HUES6 (cell line): ENCODE data around the gene TBK1.
"Not testable (repeated sequence)": the region's sequence is repeated elsewhere in the genome, so short reads cannot be mapped to it uniquely, and the experiment has no call there.

Source experiments
- H3K27ac ChIP-seq: 2 replicates; pipeline ENCODE4 v1.7.0; 2013; ENCODE audit warnings: low read depth, mild to moderate bottlenecking, low read length, inconsistent platforms
- H3K27me3 ChIP-seq: 2 replicates; pipeline ENCODE4 v1.6.1; 2013; ENCODE audit warnings: low read length; ENCODE audit not compliant: control insufficient read depth, insufficient read depth
- H3K36me3 ChIP-seq: 2 replicates; pipeline ENCODE4 v1.6.1; 2013; ENCODE audit warnings: low read length; ENCODE audit not compliant: control insufficient read depth, insufficient read depth
- H3K4me1 ChIP-seq: 2 replicates; pipeline ENCODE4 v1.6.1; 2013; ENCODE audit warnings: low read length; ENCODE audit not compliant: control insufficient read depth, insufficient read depth
- H3K4me3 ChIP-seq: 2 replicates; pipeline ENCODE4 v1.5.1; 2013; ENCODE audit warnings: low read depth, low read length
- H3K9ac ChIP-seq: one replicate; pipeline ENCODE4 v1.6.1; 2013; ENCODE audit warnings: mild to moderate bottlenecking, low read length
- H3K9me3 ChIP-seq: 2 replicates; pipeline ENCODE4 v1.6.1; 2013; ENCODE audit warnings: low read depth, low read length; ENCODE audit not compliant: control insufficient read depth, insufficient read depth

TBK1 gene

DNA sequence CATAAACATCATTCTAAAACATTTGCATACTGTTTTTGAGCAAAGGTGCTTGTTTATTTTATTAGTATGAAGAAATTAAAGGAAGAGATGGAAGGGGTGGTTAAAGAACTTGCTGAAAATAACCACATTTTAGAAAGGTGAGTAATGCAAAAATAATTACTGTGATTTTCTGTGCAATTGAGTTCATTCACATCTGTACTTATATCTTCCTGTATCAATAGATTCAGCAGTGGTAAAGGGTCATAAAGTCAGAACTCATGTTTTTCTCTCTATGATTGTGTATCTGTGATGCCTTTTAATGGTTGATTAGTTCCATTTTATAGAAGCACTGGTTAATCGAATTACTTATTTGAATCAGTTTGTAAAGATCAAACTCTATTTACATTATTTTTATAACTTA is 46.0 kb downstream of the TBK1 start:
- no peaks in the 10 kb centered on the region for H3K27me3 ChIP-seq
- no peak overlapping the region for H3K4me3 ChIP-seq
- peaks cover 73% of the 10 kb centered on the region for H3K36me3 ChIP-seq
- H3K9me3 ChIP-seq: no peaks in the 10 kb centered on the region
- no peak overlapping the region for H3K27ac ChIP-seq
- no peak overlapping the region for H3K9ac ChIP-seq
- no peaks in the 10 kb centered on the region for H3K4me1 ChIP-seq

DNA sequence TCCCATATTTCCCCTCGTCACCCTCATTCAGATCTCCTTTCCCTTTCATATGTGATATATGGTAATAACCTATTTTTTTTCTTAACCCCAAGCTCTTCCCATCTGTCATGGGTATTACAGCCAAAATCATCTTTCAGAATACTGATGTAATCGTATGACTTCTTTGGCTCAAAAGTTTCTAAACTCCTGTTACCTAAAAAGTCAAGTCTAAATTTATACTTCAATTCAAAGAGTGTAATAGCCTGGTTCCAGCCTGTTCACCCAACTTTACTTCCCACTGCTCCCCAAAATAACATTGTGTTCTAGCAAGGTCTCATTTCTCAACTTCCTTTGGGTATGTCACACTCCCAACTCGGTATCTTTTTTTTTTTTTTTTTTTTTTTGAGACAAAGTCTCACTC is 48.5 kb downstream of the TBK1 start:
- no peaks in the 10 kb centered on the region for H3K9me3 ChIP-seq

DNA sequence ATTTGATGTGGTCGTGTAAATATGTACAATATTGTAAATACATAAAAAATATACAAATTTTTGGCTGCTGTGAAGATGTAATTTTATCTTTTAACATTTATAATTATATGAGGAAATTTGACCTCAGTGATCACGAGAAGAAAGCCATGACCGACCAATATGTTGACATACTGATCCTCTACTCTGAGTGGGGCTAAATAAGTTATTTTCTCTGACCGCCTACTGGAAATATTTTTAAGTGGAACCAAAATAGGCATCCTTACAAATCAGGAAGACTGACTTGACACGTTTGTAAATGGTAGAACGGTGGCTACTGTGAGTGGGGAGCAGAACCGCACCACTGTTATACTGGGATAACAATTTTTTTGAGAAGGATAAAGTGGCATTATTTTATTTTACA is 49.6 kb downstream of the TBK1 start:
- Histone ChIP-seq H3K27ac (no peak overlapping the region), H3K36me3 (peaks cover 41% of the 10 kb centered on the region), H3K4me3 (no peak overlapping the region), H3K27me3 (no peaks in the 10 kb centered on the region), H3K9me3 (no peaks in the 10 kb centered on the region), H3K4me1 (no peaks in the 10 kb centered on the region), H3K9ac (no peak overlapping the region)

More for the DNA sequence above, 48.5 kb downstream of the TBK1 start:
- H3K27me3 ChIP-seq: no peaks in the 10 kb centered on the region
- no peak overlapping the region for H3K9ac ChIP-seq
- H3K4me1 ChIP-seq: no peaks in the 10 kb centered on the region
- no peak overlapping the region for H3K4me3 ChIP-seq
- no peak overlapping the region for H3K27ac ChIP-seq
- H3K36me3 ChIP-seq: peaks cover 52% of the 10 kb centered on the region

DNA sequence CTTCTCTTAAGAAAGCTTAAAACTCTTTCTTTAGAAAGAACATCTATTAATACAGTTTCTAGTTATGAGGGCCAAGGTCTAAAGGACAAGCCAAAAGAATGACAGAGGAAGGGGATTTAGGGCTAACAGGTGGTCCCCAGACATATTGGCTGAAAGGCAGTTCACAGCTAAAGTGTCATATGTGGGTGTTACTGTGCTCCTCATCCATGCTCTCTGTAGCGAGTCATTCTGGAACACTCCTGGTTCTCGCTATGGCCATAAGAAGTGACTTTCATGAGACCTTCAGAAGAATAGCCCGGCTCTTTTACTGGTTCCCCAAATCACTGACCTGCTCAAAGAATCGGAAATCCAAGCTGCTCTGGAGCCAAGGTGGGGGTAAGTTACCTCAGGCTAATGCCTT is 55.0 kb downstream of the TBK1 start:
- H3K27me3 ChIP-seq: no peaks in the 10 kb centered on the region
- H3K4me1 ChIP-seq: no peaks in the 10 kb centered on the region
- H3K9me3 ChIP-seq: no peaks in the 10 kb centered on the region
- no peak overlapping the region for H3K4me3 ChIP-seq
- H3K36me3 ChIP-seq: no peaks in the 10 kb centered on the region
- no peak overlapping the region for H3K27ac ChIP-seq
- H3K9ac ChIP-seq: no peak overlapping the region

GRCh38 chr12:64510667-64511066 is 58.7 kb downstream of the TBK1 start:
- Histone ChIP-seq H3K4me1 (no peaks in the 10 kb centered on the region), H3K27ac (no peak overlapping the region)

DNA sequence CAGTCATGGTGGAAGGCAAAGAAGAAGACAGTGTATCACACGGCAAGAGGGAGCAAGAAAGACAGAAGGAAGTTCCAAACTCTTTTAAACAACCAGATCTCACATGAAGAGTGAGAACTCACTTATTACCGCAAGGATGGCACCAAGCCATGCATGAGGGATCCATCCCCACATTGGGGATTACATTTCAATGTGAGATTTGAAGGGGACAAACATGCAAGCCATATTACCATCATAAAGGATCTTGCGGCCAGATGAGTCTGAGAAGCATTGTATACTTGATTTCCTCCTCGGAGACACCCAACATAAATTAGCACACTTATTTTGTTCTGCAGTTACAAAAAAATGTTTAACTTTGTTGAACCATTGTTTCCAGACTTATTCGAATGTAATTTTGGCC is 66.5 kb downstream of the TBK1 start:
- Histone ChIP-seq H3K9me3 (no peaks in the 10 kb centered on the region), H3K27ac (no peak overlapping the region)

More at GRCh38 chr12:64510667-64511066, 58.7 kb downstream of the TBK1 start:
- Histone ChIP-seq H3K9ac (no peak overlapping the region), H3K9me3 (no peaks in the 10 kb centered on the region), H3K4me3 (no peak overlapping the region), H3K27me3 (no peaks in the 10 kb centered on the region), H3K36me3 (no peaks in the 10 kb centered on the region)

DNA sequence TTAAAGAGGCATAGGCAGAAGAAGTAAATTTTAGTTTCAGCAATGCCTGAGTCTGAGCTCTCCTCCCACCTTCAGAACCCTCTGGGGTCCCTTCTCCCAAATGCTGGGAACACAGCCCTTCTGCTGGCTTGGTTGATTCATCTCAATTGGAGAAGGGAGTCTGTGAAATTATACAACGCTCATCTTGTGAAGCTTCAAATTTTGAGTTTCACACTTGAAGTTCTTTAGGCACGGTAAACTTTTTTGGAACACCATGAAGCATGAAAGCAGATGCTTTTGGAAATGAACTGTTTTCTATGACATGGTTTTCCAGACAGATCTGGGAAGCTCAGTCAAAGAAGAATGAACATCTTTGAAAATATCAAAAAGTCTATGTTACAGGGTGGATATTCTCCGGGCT is 69.9 kb downstream of the TBK1 start:
- H3K36me3 ChIP-seq: no peaks in the 10 kb centered on the region
- H3K27me3 ChIP-seq: no peaks in the 10 kb centered on the region
- 0 out of 2 replicates have a peak overlapping the region, but pooled peaks have one; percentile 72 for H3K27ac ChIP-seq
- no peak overlapping the region for H3K4me3 ChIP-seq
- peaks cover 11% of the 10 kb centered on the region for H3K4me1 ChIP-seq
- no peaks in the 10 kb centered on the region for H3K9me3 ChIP-seq
- no peak overlapping the region for H3K9ac ChIP-seq

More for the DNA sequence above, 66.5 kb downstream of the TBK1 start:
- Histone ChIP-seq H3K4me1 (peaks cover 11% of the 10 kb centered on the region), H3K27me3 (no peaks in the 10 kb centered on the region), H3K4me3 (no peak overlapping the region), H3K36me3 (no peaks in the 10 kb centered on the region), H3K9ac (no peak overlapping the region)

DNA sequence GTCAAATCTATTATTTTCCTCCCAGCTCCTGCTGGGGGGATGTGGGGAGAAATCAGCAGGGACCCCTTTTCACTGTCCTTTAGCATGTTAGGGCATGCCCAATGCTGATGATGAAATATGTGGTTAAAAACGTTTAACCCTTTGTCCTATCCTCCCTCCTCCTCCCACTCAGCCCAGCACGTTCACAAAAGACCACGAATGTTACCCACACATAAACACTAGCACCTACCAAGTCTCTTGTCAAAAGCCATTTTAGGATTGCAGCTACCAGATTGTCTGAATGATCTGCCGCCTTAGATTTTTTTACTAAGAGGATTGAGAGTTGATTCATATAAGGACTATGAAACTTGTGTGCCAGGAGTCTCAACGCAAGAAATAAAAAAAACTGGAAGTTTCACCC is 70.4 kb downstream of the TBK1 start:
- no peak overlapping the region for H3K4me3 ChIP-seq
- H3K36me3 ChIP-seq: no peaks in the 10 kb centered on the region
- H3K9me3 ChIP-seq: no peaks in the 10 kb centered on the region
- no peaks in the 10 kb centered on the region for H3K27me3 ChIP-seq
- H3K9ac ChIP-seq: no peak overlapping the region
- H3K27ac ChIP-seq: peak overlapping the region; percentile 72; the same call in 1 of the 2 replicates
- H3K4me1 ChIP-seq: peaks cover 11% of the 10 kb centered on the region

DNA sequence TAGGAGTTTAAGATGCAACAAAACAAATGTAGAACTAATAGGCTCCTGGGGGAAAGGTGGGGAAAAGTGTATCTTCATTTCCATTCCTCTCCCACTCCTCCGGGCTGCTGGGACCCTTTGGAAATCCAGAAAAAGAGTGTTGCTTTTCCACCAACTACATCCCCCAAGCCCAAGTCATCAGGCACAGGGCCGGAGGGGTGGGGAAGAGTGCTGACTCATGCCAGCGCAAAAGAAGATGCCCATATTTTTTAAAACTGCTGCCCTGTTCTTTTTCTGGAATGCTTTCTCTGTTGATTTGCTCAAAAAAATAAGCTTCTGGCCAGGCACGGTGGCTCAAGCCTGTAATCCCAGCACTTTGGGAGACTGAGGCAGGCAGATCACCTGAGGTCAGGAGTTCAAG is 70.9 kb downstream of the TBK1 start:
- Histone ChIP-seq H3K36me3 (no peaks in the 10 kb centered on the region), H3K9ac (no peak overlapping the region), H3K9me3 (no peaks in the 10 kb centered on the region), H3K4me1 (peaks cover 11% of the 10 kb centered on the region), H3K4me3 (no peak overlapping the region), H3K27me3 (no peaks in the 10 kb centered on the region), H3K27ac (peak overlapping the region; percentile 72; the same call in 1 of the 2 replicates)

GRCh38 chr12:64523565-64524444 is 71.9 kb downstream of the TBK1 start:
- H3K36me3 ChIP-seq, H3K27me3 ChIP-seq, H3K9me3 ChIP-seq, H3K9ac ChIP-seq, H3K4me3 ChIP-seq, H3K27ac ChIP-seq: not testable (repeated sequence)
- H3K4me1 ChIP-seq: peaks cover 11% of the 10 kb centered on the region

DNA sequence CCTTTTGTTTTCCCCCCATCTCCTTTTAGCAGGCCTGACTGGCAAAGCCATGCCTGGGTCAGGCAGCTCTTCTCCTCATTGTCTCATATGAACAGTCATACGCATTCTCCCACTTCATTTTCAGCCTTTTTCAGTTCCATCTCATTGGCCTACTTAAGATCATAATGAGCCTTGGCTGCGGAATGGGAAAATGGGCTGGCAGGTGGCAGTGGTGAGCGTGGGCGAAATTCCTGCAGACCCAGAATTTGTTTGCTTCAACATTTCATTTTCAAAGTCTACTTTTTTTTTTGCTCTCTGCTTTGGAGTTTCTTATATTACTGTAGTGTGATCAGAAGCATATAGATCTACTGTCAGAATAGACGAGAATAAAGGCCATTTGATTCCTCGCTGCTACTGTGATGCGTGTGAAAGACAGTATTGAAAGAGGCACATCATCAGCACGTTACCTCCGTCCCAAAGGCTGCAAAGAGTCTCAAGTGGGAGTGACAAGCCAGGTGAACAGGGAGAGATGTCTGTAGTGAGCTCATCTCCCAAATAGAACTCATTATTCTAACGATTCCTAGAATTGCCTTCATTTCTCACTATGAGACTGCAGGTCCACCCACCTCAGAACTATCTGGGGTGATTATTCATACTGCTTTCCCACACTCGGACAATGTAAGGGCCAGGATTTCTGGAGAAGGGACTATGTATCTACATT is 73.7 kb downstream of the TBK1 start:
- Histone ChIP-seq H3K4me3 (no peak overlapping the region), H3K9ac (no peak overlapping the region), H3K27me3 (no peaks in the 10 kb centered on the region), H3K9me3 (no peaks in the 10 kb centered on the region), H3K36me3 (no peaks in the 10 kb centered on the region), H3K4me1 (peaks cover 11% of the 10 kb centered on the region), H3K27ac (no peak overlapping the region)
